AG09319 (cell line): ENCODE measurements around the gene ZSCAN2.
"Not testable (repeated sequence)": the region's sequence is repeated elsewhere in the genome, so short reads cannot be mapped to it uniquely, and the experiment has no call there.

Experiments used
- DNase-seq: peaks from one replicate; pipeline ENCODE4 v3.0.0-alpha.2; 2010; ENCODE audit warnings: low read depth; ENCODE audit errors: extremely low read depth
- CTCF ChIP-seq: IDR thresholded peaks from 2 replicates; pipeline ENCODE4 v1.5.1; 2011; ENCODE audit warnings: low read depth, mild to moderate bottlenecking, inconsistent platforms, low read length, moderate library complexity

The ZSCAN2 gene

GRCh38 chr15:84600687-84601554 is at the start of gene ZSCAN2:
Gene ZSCAN2 (plus strand): TSS chr15:84601009. CDS start chr15:84603928, 2,919 bp downstream.
- no peak for TF ChIP-seq CTCF
- DNase-seq: peak; percentile 70

GRCh38 chr15:84551624-84552023 is 49.2 kb upstream of the ZSCAN2 start:
- not testable (repeated sequence) for DNase-seq

GRCh38 chr15:84552896-84553295 is 47.9 kb upstream of the ZSCAN2 start:
- TF ChIP-seq CTCF: no peak
- no peak for DNase-seq

- DNase-seq: not testable (repeated sequence)
Measured at GRCh38 chr15:84556690-84557089, 44.1 kb upstream of the ZSCAN2 start.

- DNase-seq: not testable (repeated sequence)
Measured at GRCh38 chr15:84568021-84568420, 32.8 kb upstream of the ZSCAN2 start.

- TF ChIP-seq CTCF: no peak
- DNase-seq: peak; percentile 12
Measured at GRCh38 chr15:84570164-84570735, 30.6 kb upstream of the ZSCAN2 start.

GRCh38 chr15:84572231-84572630 is 28.6 kb upstream of the ZSCAN2 start:
- DNase-seq: no peak
- no peak for TF ChIP-seq CTCF

GRCh38 chr15:84575493-84575892 is 25.3 kb upstream of the ZSCAN2 start:
- no peak for TF ChIP-seq CTCF
- DNase-seq: no peak

- DNase-seq: not testable (repeated sequence)
Measured at GRCh38 chr15:84577891-84578290, 22.9 kb upstream of the ZSCAN2 start.

GRCh38 chr15:84579261-84579721 is 21.5 kb upstream of the ZSCAN2 start:
- DNase-seq: not testable (repeated sequence)

- DNase-seq: not testable (repeated sequence)
Measured at GRCh38 chr15:84581676-84582428, 19.0 kb upstream of the ZSCAN2 start.
